GM19467 (cell line): ENCODE results near the gene PDE3A.
"Not testable (repeated sequence)": the region's sequence is repeated elsewhere in the genome, so short reads cannot be mapped to it uniquely, and the experiment has no call there.

Experiments used
- ATAC-seq: cut with Tn5 transposase; IDR thresholded peaks from one replicate; pipeline ENCODE4 v1.9.1; 2021; ENCODE audit warnings: mild to moderate bottlenecking, moderate library complexity; ENCODE audit not compliant: unreplicated experiment

Gene PDE3A

DNA sequence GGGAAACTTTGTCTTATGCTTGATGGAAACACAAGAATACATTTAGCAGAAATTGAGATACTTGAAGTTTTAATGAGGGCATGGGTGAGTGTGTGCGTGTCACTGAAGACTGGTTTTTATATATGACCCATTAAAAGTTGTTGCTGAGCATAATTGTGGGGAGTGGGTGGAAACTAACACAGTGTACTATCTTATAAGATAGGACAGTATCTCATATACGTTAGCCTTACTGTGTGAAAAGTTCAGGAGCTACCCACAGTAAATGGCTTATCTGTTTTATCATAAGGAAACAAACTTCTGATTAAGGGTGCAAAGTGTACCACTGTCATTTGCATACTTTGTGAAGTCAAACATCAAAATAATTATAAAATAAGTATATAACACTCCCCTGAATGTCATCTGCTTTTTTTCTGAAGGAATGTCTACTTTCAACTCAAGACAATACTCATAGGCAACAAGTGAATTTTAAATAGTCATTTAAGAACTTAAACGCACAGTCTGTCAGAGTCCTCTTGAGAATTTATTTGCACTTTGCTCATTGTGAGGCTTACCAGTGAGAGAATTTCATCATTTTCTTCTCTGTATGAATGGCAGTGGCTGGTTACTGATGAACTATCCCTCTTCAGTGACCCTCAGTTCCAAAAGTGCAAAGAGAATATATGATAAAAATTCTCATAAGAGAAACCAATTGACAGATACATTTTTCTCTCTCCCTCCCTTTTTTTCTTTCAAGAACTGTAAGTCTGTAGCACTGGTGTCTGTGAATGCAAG is 4.2 kb downstream of the PDE3A start:
- ATAC-seq, result no peak

- no peak for ATAC-seq
Measured at GRCh38 chr12:20374795-20375194, 6.5 kb downstream of the PDE3A start.

GRCh38 chr12:20375560-20375959 is 7.2 kb downstream of the PDE3A start:
- no peak for ATAC-seq

GRCh38 chr12:20376984-20377383 is 8.6 kb downstream of the PDE3A start:
- ATAC-seq, result no peak

DNA sequence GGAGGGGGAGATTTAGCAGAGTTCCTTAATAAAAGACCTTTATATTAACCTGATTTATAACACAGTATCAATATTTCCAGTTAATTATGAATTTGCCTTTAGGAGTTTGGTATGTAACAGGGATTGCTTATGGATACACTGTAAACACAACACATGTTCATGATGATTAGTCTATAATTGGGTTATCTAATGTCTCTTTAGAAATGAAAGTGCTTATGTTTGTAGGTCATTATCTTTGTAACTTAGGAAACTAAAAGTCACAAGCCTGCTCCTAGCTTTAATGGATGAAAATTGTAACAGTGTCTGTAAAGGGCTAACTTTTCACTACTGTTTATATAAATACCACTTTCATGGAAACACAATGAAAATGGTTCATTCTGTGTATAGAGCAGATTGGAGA is 9.4 kb downstream of the PDE3A start:
- ATAC-seq, result no peak

DNA sequence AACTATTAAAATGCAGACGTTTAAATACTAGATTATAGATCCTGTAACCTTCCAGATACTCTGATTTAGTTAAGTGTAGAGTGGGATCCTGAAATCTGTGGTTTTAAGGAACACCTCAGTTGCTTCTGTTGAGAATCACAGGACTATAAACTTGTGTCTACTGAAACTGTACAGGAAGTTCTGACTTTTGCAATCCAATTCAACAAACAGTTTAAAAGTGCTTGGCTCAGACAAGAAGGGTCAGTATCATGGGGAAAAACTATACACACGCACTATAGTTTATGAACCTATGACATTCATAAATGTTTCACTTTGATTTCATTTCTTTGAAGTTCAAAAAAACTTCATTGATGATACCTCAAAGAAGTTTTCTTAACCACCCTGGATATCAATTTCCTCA is 13.8 kb downstream of the PDE3A start:
- ATAC-seq, result no peak

DNA sequence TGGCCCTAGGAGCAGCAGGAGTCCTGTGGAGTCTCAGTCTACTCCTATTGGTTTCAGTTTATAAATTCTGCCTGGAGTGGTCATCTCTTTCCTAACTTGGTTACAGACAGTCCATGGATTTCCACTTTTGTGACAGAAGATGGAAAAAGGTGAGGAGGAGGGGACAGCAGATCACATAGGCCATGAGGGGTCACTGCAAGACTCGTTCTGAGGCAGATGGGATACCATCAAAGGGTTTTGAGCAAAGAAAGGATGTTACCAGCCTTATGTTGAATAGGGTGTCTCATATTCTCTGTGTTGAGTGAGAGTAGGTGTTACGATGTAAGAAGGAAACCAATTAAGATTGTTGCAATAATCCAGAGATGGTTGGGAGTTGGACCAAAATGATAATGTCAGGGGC is 15.3 kb downstream of the PDE3A start:
- ATAC-seq, result no peak

DNA sequence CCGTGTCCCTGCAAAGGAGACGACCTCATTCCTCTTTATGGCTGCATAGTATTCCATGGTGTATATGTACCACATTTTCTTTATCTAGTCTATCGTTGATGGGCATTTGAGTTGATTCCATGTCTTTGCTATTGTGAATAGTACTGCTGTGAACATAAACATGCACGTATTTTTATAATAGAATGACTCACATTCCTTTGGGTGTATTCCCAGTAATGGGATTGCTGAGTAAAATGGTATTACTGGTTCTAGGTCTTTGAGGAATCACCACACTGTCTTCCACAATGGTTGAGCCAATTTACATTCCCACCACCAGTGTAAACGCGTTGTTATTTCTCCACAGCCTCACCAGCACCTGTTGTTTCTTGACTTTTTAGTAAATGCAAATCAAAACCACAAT is 16.5 kb downstream of the PDE3A start:
- not testable (repeated sequence) for ATAC-seq

DNA sequence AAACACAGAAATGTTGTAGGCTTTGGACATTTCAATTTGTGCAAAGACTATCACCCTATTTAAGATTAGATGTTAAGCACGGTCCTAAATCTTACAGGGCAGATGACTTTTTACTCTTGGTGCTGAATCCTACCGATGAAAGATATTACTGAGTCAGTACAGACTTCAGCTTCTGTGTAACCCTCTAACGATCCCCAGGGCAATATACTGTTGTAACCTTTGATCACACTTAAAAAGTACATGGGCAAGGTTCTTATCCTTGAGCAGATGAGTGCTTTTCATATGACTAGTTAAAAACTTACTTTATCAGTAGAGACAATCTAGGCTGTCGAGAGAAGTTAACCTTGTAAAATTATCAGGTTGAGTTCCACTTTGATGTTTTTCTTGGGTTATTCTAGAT is 22.5 kb downstream of the PDE3A start:
- no peak for ATAC-seq

- no peak for ATAC-seq
Measured at GRCh38 chr12:20392339-20392738, 24.0 kb downstream of the PDE3A start.

- no peak for ATAC-seq
Measured at GRCh38 chr12:20393707-20394106, 25.4 kb downstream of the PDE3A start.

DNA sequence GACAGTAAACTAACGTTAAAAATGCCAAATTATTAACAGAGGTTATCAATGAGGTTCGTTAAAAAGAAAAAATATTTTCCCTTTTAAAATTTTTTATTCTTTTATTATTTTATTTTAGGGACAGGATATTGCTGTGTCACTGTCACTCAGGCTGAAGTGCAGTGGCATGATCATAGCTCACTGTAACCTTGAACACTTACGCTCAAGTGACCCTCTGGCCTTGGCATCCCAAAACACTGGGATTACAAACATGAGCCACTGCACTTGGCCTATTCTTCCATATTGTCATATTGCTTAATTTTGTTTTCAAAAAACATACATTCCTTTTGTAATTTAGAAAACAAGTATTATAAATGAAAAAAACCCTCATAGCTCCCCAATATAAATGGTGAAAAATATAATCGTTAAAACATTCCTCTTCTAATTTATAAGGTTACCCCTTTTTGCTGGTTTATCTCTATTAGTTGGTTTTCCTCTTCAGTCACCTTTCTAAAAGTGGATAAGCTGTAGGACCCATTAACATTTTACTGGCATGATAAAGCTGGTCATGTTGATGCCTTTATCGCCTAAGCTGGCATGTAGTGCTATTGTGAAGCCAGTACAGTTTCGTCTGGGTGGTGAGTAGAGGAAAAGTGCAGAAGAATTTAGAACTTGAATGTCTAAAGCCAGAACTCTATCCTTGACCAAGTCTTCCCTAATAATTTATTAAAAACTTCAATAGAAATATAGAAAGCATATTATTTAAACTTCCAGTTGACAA is 27.6 kb downstream of the PDE3A start:
- no peak for ATAC-seq

DNA sequence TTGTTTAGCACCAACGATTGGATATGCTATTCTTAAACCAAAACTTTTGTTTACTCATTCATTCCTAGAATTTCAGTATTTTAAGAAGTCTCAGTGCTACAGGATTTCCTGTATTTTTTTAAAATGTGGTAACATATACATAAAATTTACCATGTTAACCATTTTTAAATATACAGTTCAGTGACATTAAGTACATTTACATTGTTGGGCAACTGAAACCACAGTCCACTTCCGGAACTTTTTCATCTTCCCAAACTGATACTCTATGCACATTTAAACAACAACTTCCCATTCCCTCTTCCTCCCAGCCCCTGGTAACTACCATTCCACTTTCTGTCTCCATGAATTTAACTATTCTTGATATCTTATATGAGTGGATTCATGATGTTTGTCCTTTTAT is 30.3 kb downstream of the PDE3A start:
- ATAC-seq, result no peak

- no peak for ATAC-seq
Measured at GRCh38 chr12:20400003-20400402, 31.7 kb downstream of the PDE3A start.

- no peak for ATAC-seq
Measured at GRCh38 chr12:20403230-20403629, 34.9 kb downstream of the PDE3A start.

- no peak for ATAC-seq
Measured at GRCh38 chr12:20404576-20405346, 36.4 kb downstream of the PDE3A start.

- no peak for ATAC-seq
Measured at GRCh38 chr12:20409607-20410377, 41.5 kb downstream of the PDE3A start.

DNA sequence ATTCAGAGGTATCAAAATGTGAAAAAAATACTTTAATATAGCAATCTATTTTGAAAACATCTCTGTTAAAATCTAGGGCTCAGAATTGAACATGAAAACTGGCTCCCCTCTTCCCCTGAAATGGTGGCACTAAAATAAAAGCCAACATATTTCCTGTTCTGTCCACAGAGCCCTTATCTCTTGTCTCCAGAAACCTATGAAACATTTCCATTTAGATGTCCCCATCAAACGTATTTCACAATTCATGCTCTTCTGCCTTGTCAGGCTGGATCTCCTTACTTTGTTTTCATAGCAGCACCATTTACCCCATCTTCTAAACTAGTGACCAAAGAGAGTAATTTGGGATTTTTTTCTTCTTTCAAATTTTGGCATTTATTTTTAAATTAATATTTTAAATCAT is 42.4 kb downstream of the PDE3A start:
- no peak for ATAC-seq

DNA sequence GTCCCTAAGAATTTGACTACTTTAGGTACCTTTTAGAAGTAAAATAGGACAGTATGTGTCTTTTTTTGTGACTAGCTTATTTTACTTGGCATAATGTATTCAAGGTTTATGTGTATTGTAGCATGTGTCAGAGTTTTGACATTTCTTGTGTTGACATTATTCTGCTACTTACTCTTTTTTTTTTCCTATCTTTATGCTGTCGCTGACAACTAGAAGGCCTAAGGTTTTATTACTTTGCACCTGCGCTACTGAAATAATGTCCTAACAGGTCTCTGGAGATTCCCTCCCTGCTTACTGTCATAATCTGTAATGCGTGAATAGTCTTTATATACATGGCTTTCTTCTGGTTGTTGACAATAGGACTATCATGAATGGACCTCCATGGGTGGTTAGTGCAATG is 43.0 kb downstream of the PDE3A start:
- no peak for ATAC-seq

GRCh38 chr12:20415028-20415427 is 46.7 kb downstream of the PDE3A start:
- no peak for ATAC-seq

GRCh38 chr12:20415641-20416040 is 47.3 kb downstream of the PDE3A start:
- no peak for ATAC-seq
